ENCODE measurements around the gene LRRC8D.

DNA sequence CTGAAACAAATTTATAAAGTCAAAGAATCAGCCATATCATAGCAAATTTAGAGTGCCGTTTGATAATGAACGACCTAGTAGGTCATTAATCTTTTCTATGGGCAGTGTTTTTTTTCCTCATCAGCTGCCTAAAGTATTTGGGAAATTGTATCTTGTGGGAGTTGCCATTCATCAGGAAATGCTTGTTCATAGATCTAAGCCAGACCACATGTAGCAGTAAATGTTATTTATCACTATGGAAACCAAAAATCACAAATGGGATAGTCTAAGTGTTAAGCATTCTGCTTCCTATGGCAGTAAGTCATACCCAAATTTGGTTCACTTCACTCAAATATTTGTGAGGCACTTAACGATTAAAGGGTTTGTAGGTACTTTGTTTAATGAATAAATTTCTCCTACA is 52.9 kb downstream of the LRRC8D start:
- TF ChIP-seq EZH2 (IDR thresholded peaks at IDR 0.05) = no peak
- no peak for TF ChIP-seq POLR2AphosphoS5 (IDR thresholded peaks at IDR 0.05; ENCODE audit: borderline replicate concordance, low read depth, low read length)
- no peak for TF ChIP-seq FOXP2 (optimal IDR thresholded peaks at IDR 0.05; ENCODE audit: control extremely low read depth, extremely low read length, insufficient read depth)
